Glomerular visceral epithelial cell (primary cell): Measurements from ENCODE around the gene OR10D3.
"Not testable (repeated sequence)": the region's sequence is repeated elsewhere in the genome, so short reads cannot be mapped to it uniquely, and the experiment has no call there.

Experiments
- DNase-seq: peaks from one replicate; pipeline ENCODE4 v3.0.0-alpha.2; 2016; ENCODE audit errors: extremely low spot score

The OR10D3 gene

GRCh38 chr11:124194293-124195188 is 11.4 kb downstream of the OR10D3 start:
- DNase-seq = no peak

GRCh38 chr11:124195189-124195734 is 12.1 kb downstream of the OR10D3 start:
- DNase-seq = peak; percentile 49

GRCh38 chr11:124197999-124198398 is 14.9 kb downstream of the OR10D3 start:
- DNase-seq = no peak

GRCh38 chr11:124198897-124199296 is 15.8 kb downstream of the OR10D3 start:
- no peak for DNase-seq

- DNase-seq = no peak
These were observed 16.6 kb downstream of the OR10D3 start for GRCh38 chr11:124199702-124200101.

- DNase-seq = no peak
These were observed 17.5 kb downstream of the OR10D3 start for GRCh38 chr11:124200671-124201070.

- DNase-seq = no peak
These were observed 19.8 kb downstream of the OR10D3 start for GRCh38 chr11:124202951-124203350.

GRCh38 chr11:124204008-124204407 is 20.9 kb downstream of the OR10D3 start:
- no peak for DNase-seq

GRCh38 chr11:124207102-124207792 is 24.1 kb downstream of the OR10D3 start:
- no peak for DNase-seq

GRCh38 chr11:124209824-124210357 is 26.7 kb downstream of the OR10D3 start:
- no peak for DNase-seq

GRCh38 chr11:124210421-124210820 is 27.3 kb downstream of the OR10D3 start:
- DNase-seq = no peak

- DNase-seq = no peak
These were observed 28.2 kb downstream of the OR10D3 start for GRCh38 chr11:124211321-124211720.

GRCh38 chr11:124214027-124214426 is 30.9 kb downstream of the OR10D3 start:
- no peak for DNase-seq

- no peak for DNase-seq
These were observed 36.0 kb downstream of the OR10D3 start for GRCh38 chr11:124219126-124219525.

GRCh38 chr11:124222407-124222806 is 39.3 kb downstream of the OR10D3 start:
- no peak for DNase-seq

- DNase-seq = not testable (repeated sequence)
These were observed 41.7 kb downstream of the OR10D3 start for GRCh38 chr11:124224618-124225423.

- DNase-seq = no peak
These were observed 42.3 kb downstream of the OR10D3 start for GRCh38 chr11:124225471-124225870.

GRCh38 chr11:124233376-124233775 is 50.2 kb downstream of the OR10D3 start:
- DNase-seq = no peak
